Mesenchymal stem cell (in vitro differentiated cells and primary cell): ENCODE measurements around the gene ZNF837. TPM values are rescaled to one million over a fixed set of nuclear protein-coding genes. Genes with fewer than 3 reads are reported as not detected.

Source experiments
- DNase-seq: peaks from one replicate; pipeline ENCODE4 v3.0.0-alpha.2; 2013
- H2AFZ ChIP-seq: one replicate; pipeline ENCODE4 v1.6.1; 2013; ENCODE audit warnings: low read depth, mild to moderate bottlenecking, control low read depth, inconsistent platforms, low read length, moderate library complexity
- H2AK5ac ChIP-seq: 2 replicates; pipeline ENCODE4 v1.6.1; 2013; ENCODE audit warnings: low read length, moderate library complexity, mild to moderate bottlenecking, inconsistent platforms; ENCODE audit not compliant: severe bottlenecking
- H2BK120ac ChIP-seq: one replicate; pipeline ENCODE4 v1.6.1; 2013; ENCODE audit warnings: low read depth, mild to moderate bottlenecking, inconsistent platforms, low read length, moderate library complexity
- H2BK12ac ChIP-seq, 2 experiments: one replicate each; pipeline ENCODE4 v1.6.1; 2013; ENCODE audit warnings: inconsistent platforms in 2 of 2, low read length in 2 of 2, mild to moderate bottlenecking in 2 of 2, moderate library complexity in 2 of 2, control low read depth in 1 of 2
- H2BK15ac ChIP-seq: one replicate; pipeline ENCODE4 v1.6.1; 2013; ENCODE audit warnings: mild to moderate bottlenecking, low read depth, inconsistent platforms; ENCODE audit not compliant: poor library complexity, severe bottlenecking
- H2BK5ac ChIP-seq: 2 replicates; pipeline ENCODE4 v1.6.1; 2013; ENCODE audit warnings: low read depth, mild to moderate bottlenecking, low read length, control low read depth, inconsistent platforms; ENCODE audit not compliant: poor library complexity, severe bottlenecking
- H3K14ac ChIP-seq, 2 experiments: one replicate each; pipeline ENCODE4 v1.6.1; 2013; ENCODE audit warnings: inconsistent platforms in 2 of 2, low read length in 2 of 2, control low read depth in 1 of 2, mild to moderate bottlenecking in 1 of 2, moderate library complexity in 1 of 2
- H3K18ac ChIP-seq, 2 experiments: one replicate each; pipeline ENCODE4 v1.6.1; 2013; ENCODE audit warnings: inconsistent platforms in 2 of 2, low read length in 2 of 2, control low read depth in 1 of 2, low read depth in 1 of 2, mild to moderate bottlenecking in 1 of 2
- H3K23ac ChIP-seq, 2 experiments: one replicate each; pipeline ENCODE4 v1.6.1; 2013; ENCODE audit warnings: inconsistent platforms in 2 of 2, low read length in 2 of 2, mild to moderate bottlenecking in 2 of 2, moderate library complexity in 2 of 2, control low read depth in 1 of 2
- H3K27ac ChIP-seq: 2 replicates; pipeline ENCODE4 v1.5.1; 2013; ENCODE audit warnings: mild to moderate bottlenecking, moderate library complexity, low read length, control low read depth, inconsistent platforms; ENCODE audit not compliant: poor library complexity, severe bottlenecking
- H3K27me3 ChIP-seq, 2 experiments: 2 replicates each; pipeline versions ENCODE4 v1.6.1 to v1.7.0; 2013; ENCODE audit warnings: low read length in 2 of 2, mild to moderate bottlenecking in 2 of 2, moderate library complexity in 2 of 2, control low read depth in 1 of 2, inconsistent platforms in 1 of 2; ENCODE audit not compliant: control insufficient read depth in 1 of 2, insufficient read depth in 1 of 2
- H3K36me3 ChIP-seq, 2 experiments: 2 replicates each; pipeline versions ENCODE4 v1.6.1 to v1.7.0; 2013; ENCODE audit warnings: low read length in 2 of 2, control low read depth in 1 of 2, inconsistent platforms in 1 of 2, low read depth in 1 of 2, mild to moderate bottlenecking in 1 of 2; ENCODE audit not compliant: insufficient read depth in 2 of 2, control insufficient read depth in 1 of 2
- H3K4ac ChIP-seq, 2 experiments: one replicate each; pipeline ENCODE4 v1.6.1; 2013; ENCODE audit warnings: inconsistent platforms in 2 of 2, low read length in 2 of 2, mild to moderate bottlenecking in 2 of 2, moderate library complexity in 2 of 2, control low read depth in 1 of 2, low read depth in 1 of 2
- H3K4me1 ChIP-seq: 2 replicates; pipeline ENCODE4 v1.6.1; 2013; ENCODE audit warnings: low read depth, low read length, control low read depth; ENCODE audit not compliant: control insufficient read depth, insufficient read depth
- H3K4me2 ChIP-seq: 2 replicates; pipeline ENCODE4 v1.6.1; 2013; ENCODE audit warnings: low read length, mild to moderate bottlenecking, inconsistent platforms; ENCODE audit not compliant: poor library complexity, severe bottlenecking
- H3K4me3 ChIP-seq, 2 experiments: 2 replicates each; pipeline versions ENCODE4 v1.5.1 to v1.7.0; 2013; ENCODE audit warnings: low read length in 2 of 2, mild to moderate bottlenecking in 2 of 2, control low read depth in 1 of 2, low read depth in 1 of 2; ENCODE audit not compliant: insufficient read depth in 1 of 2
- H3K79me1 ChIP-seq: replicated peaks from 2 replicates; pipeline ENCODE4 v1.6.1; 2013; ENCODE audit warnings: mild to moderate bottlenecking, control low read depth, low read length, inconsistent platforms; ENCODE audit not compliant: poor library complexity, severe bottlenecking
- H3K9ac ChIP-seq: 2 replicates; pipeline ENCODE4 v1.7.0; 2013; ENCODE audit warnings: mild to moderate bottlenecking, low read length, moderate library complexity
- H3K9me3 ChIP-seq: 2 replicates; pipeline ENCODE4 v1.7.0; 2013; ENCODE audit warnings: mild to moderate bottlenecking, low read length; ENCODE audit not compliant: control insufficient read depth
- H4K8ac ChIP-seq: one replicate; pipeline ENCODE4 v1.6.1; 2013; ENCODE audit warnings: inconsistent platforms, mild to moderate bottlenecking, low read length, moderate library complexity
- H4K91ac ChIP-seq: one replicate; pipeline ENCODE4 v1.6.1; 2013; ENCODE audit warnings: mild to moderate bottlenecking, low read length, inconsistent platforms
- WGBS: methylation state at CpG from one replicate; pipeline ENCODE4 v1.1.7; 2013; ENCODE audit warnings: mixed read lengths; 5-methylcytosine and 5-hydroxymethylcytosine counted together
- polyA plus RNA-seq, 2 experiments: library from polyadenylated mRNA; stranded (reverse); fragments of 200-250 nt; gene quantifications; one replicate each; pipeline ENCODE4 v1.2.3, GENCODE V29; 2013

The ZNF837 gene
- 1.1 TPM for polyA plus RNA-seq (2013, experiment 1 of 2)
- polyA plus RNA-seq (2013, experiment 2 of 2), result 1.5 TPM

GRCh38 chr19:58380662-58381459, at the start of gene ZNF837:
TSS of gene ZNF837 (minus strand) at chr19:58381030. CDS start at chr19:58369332, 11,698 bp downstream.
- H2AFZ ChIP-seq, result peak within 1 kb of the TSS; percentile 86

GRCh38 chr19:58429745-58430144, 48.9 kb upstream of the ZNF837 start:
- Histone ChIP-seq H3K4me3 (peak overlapping the region in 1 of 2 experiments; percentile 44), H3K79me1 (peaks cover under 1% of the 10 kb centered on the region), H3K27ac (no peak overlapping the region), H4K91ac (no peak overlapping the region), H2BK5ac (no peak overlapping the region), H3K14ac (no peak overlapping the region), H3K4me1 (no peaks in the 10 kb centered on the region), H3K27me3 (no peaks in the 10 kb centered on the region), H2BK15ac (no peak overlapping the region), H2AFZ (no peak overlapping the region), H3K4me2 (no peak overlapping the region), H3K4ac (no peak overlapping the region), H2BK12ac (no peak overlapping the region), H4K8ac (no peak overlapping the region), H3K23ac (no peak overlapping the region), H3K18ac (no peak overlapping the region), H3K36me3 (peaks cover 38 to 54% of the 10 kb centered on the region in 2 experiments), H3K9me3 (peaks cover 82% of the 10 kb centered on the region), H3K9ac (no peak overlapping the region), H2BK120ac (no peak overlapping the region), H2AK5ac (no peak overlapping the region)
- no peak for DNase-seq

More at GRCh38 chr19:58380662-58381459, at the start of gene ZNF837:
- Histone ChIP-seq H3K9me3 (no peaks in the 10 kb centered on the region), H3K4ac (peak within 1 kb of the TSS; percentile 0 to 68), H3K27ac (peak within 1 kb of the TSS; percentile 64), H2BK5ac (peak within 1 kb of the TSS; percentile 51), H3K18ac (peak within 1 kb of the TSS; percentile 72 to 88), H2AK5ac (no peak within 1 kb of the TSS), H4K8ac (peak within 1 kb of the TSS; percentile 95), H3K9ac (peak within 1 kb of the TSS; percentile 95), H3K4me2 (peak within 1 kb of the TSS; percentile 72), H3K36me3 (peaks cover 0 to 10% of the 10 kb centered on the region in 2 experiments), H3K14ac (no peak within 1 kb of the TSS), H2BK120ac (no peak within 1 kb of the TSS), H2BK12ac (no peak within 1 kb of the TSS), H4K91ac (peak within 1 kb of the TSS; percentile 92), H3K79me1 (peaks cover 44% of the 10 kb centered on the region), H3K4me1 (peaks cover 40% of the 10 kb centered on the region), H3K27me3 (no peaks in the 10 kb centered on the region), H3K23ac (no peak within 1 kb of the TSS), H2BK15ac (peak within 1 kb of the TSS; percentile 38), H3K4me3 (peak within 1 kb of the TSS; percentile 77 to 86)
- under 1% methylated on average over 67 of the region's 83 CpGs for WGBS
- peak; percentile 100 for DNase-seq

GRCh38 chr19:58428617-58429016, 47.8 kb upstream of the ZNF837 start:
- Histone ChIP-seq H3K9me3 (peaks cover 71% of the 10 kb centered on the region), H4K8ac (no peak overlapping the region), H3K27me3 (no peaks in the 10 kb centered on the region), H4K91ac (no peak overlapping the region), H2BK120ac (no peak overlapping the region), H3K4ac (no peak overlapping the region), H3K9ac (no peak overlapping the region), H3K4me1 (no peaks in the 10 kb centered on the region), H3K4me2 (no peak overlapping the region), H3K18ac (no peak overlapping the region), H2BK12ac (no peak overlapping the region), H2AK5ac (no peak overlapping the region), H3K4me3 (no peak overlapping the region), H2AFZ (no peak overlapping the region), H3K36me3 (peaks cover 28 to 50% of the 10 kb centered on the region in 2 experiments), H3K23ac (no peak overlapping the region), H3K27ac (no peak overlapping the region), H3K79me1 (no peaks in the 10 kb centered on the region), H2BK5ac (no peak overlapping the region), H3K14ac (no peak overlapping the region), H2BK15ac (no peak overlapping the region)
- WGBS, result 100% methylated on average over 1 of the region's 1 CpG
- DNase-seq, result no peak

GRCh38 chr19:58417071-58417470, 36.2 kb upstream of the ZNF837 start:
- Histone ChIP-seq H3K23ac (no peak overlapping the region), H3K4me2 (no peak overlapping the region), H2BK5ac (no peak overlapping the region), H4K91ac (no peak overlapping the region), H2BK12ac (no peak overlapping the region), H3K14ac (no peak overlapping the region), H2BK120ac (no peak overlapping the region), H2BK15ac (no peak overlapping the region), H3K27me3 (no peaks in the 10 kb centered on the region), H3K4me1 (no peaks in the 10 kb centered on the region), H3K4ac (no peak overlapping the region), H3K18ac (no peak overlapping the region), H3K27ac (no peak overlapping the region), H2AFZ (no peak overlapping the region), H2AK5ac (no peak overlapping the region), H4K8ac (no peak overlapping the region), H3K36me3 (peaks cover 49 to 57% of the 10 kb centered on the region in 2 experiments), H3K79me1 (peaks cover 21% of the 10 kb centered on the region), H3K9ac (no peak overlapping the region), H3K4me3 (no peak overlapping the region), H3K9me3 (peaks cover 23% of the 10 kb centered on the region)
- 97% methylated on average over 5 of the region's 7 CpGs for WGBS
- no peak for DNase-seq
